ENCODE data around the gene TMEM63C.

- TF ChIP-seq POLR2AphosphoS5 (IDR thresholded peaks at IDR 0.05) (no peak), POLR2A (IDR thresholded peaks at IDR 0.05) (no peak), CTCF (IDR thresholded peaks at IDR 0.05) (no peak), EP300 (IDR thresholded peaks at IDR 0.05) (no peak)
These were observed 5.8 kb upstream of the TMEM63C start for GRCh38 chr14:77175843-77176242.
